Activated CD8-positive, alpha-beta memory T cell treated with anti-CD3 and anti-CD28 coated beads for 4 hours (primary cell): ENCODE results near the gene ESR2.
"Not testable (repeated sequence)": the region's sequence is repeated elsewhere in the genome, so short reads cannot be mapped to it uniquely, and the experiment has no call there.

Source experiments
- DNase-seq, 2 donors: peaks; one replicate each; pipeline ENCODE4 v3.0.0-alpha.2; 2020; ENCODE audit warnings: low read depth in 2 of 2

Gene ESR2

GRCh38 chr14:64088647-64088964 lies 205.6 kb downstream of the ESR2 start:
- no peak for DNase-seq

- no peak for DNase-seq
Measured at GRCh38 chr14:64082837-64083236, 211.3 kb downstream of the ESR2 start.

- DNase-seq: no peak
Measured at GRCh38 chr14:64081174-64081746, 212.9 kb downstream of the ESR2 start.

- DNase-seq: no peak
Measured at GRCh38 chr14:64080452-64080851, 213.7 kb downstream of the ESR2 start.

GRCh38 chr14:64075613-64076005 lies 218.6 kb downstream of the ESR2 start:
- no peak for DNase-seq

GRCh38 chr14:64074961-64075612 lies 219.1 kb downstream of the ESR2 start:
- DNase-seq: no peak

GRCh38 chr14:64069634-64070359 lies 224.4 kb downstream of the ESR2 start:
- no peak for DNase-seq

- no peak for DNase-seq
Measured at GRCh38 chr14:64064447-64064846, 229.7 kb downstream of the ESR2 start.

- DNase-seq: no peak
Measured at GRCh38 chr14:64062381-64063115, 231.6 kb downstream of the ESR2 start.

GRCh38 chr14:64061706-64062105 lies 232.5 kb downstream of the ESR2 start:
- no peak for DNase-seq

GRCh38 chr14:64061115-64061514 lies 233.1 kb downstream of the ESR2 start:
- DNase-seq: no peak

GRCh38 chr14:64060648-64061096 lies 233.5 kb downstream of the ESR2 start:
- no peak for DNase-seq

- DNase-seq: no peak
Measured at GRCh38 chr14:64060199-64060545, 234.0 kb downstream of the ESR2 start.

GRCh38 chr14:64059454-64060198 lies 234.5 kb downstream of the ESR2 start:
- DNase-seq: no peak

- no peak for DNase-seq
Measured at GRCh38 chr14:64053694-64054669, 240.2 kb downstream of the ESR2 start.

GRCh38 chr14:64049616-64050381 lies 244.4 kb downstream of the ESR2 start:
- DNase-seq: no peak

GRCh38 chr14:64045091-64045490 lies 249.1 kb downstream of the ESR2 start:
- DNase-seq: no peak

- DNase-seq: not testable (repeated sequence)
Measured at GRCh38 chr14:64043296-64043695, 250.9 kb downstream of the ESR2 start.

- DNase-seq: no peak
Measured at GRCh38 chr14:64040044-64040443, 254.1 kb downstream of the ESR2 start.
